Spinal cord (tissue), 10 donors: Measurements from ENCODE around the gene MRPL40. TPM values are rescaled to one million over a fixed set of nuclear protein-coding genes. Genes with fewer than 3 reads are reported as not detected.

Experiments
- DNase-seq, 6 donors: peaks; one replicate each; pipeline versions ENCODE4 v3.0.0 to v3.0.0-alpha.2; 2013 to 2015; ENCODE audit warnings: low spot score in 6 of 6, low read depth in 4 of 6
- H3K27ac ChIP-seq: one replicate; pipeline ENCODE4 v1.5.1; 2013; ENCODE audit warnings: low read depth, low read length, control low read depth
- H3K27me3 ChIP-seq: one replicate; pipeline ENCODE4 v1.6.1; 2013; ENCODE audit warnings: low read length; ENCODE audit not compliant: control insufficient read depth, insufficient read depth
- H3K36me3 ChIP-seq: one replicate; pipeline ENCODE4 v1.6.1; 2013; ENCODE audit warnings: low read length; ENCODE audit not compliant: control insufficient read depth, insufficient read depth
- H3K4me1 ChIP-seq: one replicate; pipeline ENCODE4 v1.6.1; 2013; ENCODE audit warnings: low read length; ENCODE audit not compliant: control insufficient read depth, insufficient read depth
- H3K4me3 ChIP-seq: one replicate; pipeline ENCODE4 v1.5.1; 2013; ENCODE audit warnings: low read depth, low read length, control low read depth
- H3K9me3 ChIP-seq: one replicate; pipeline ENCODE4 v1.6.1; 2013; ENCODE audit warnings: low read length; ENCODE audit not compliant: control insufficient read depth, insufficient read depth
- WGBS: methylation state at CpG from one replicate; pipeline ENCODE4 v1.1.5; 2013; ENCODE audit warnings: missing lambda C conversion rate; ENCODE audit not compliant: insufficient coverage; 5-methylcytosine and 5-hydroxymethylcytosine counted together
- polyA plus RNA-seq, 2 donors: library from polyadenylated mRNA; unstranded; fragments of 120-200 nt; gene quantifications; one replicate each; pipeline ENCODE4 v1.2.1, GENCODE V29; 2013; ENCODE audit not compliant: insufficient read length in 2 of 2
- total RNA-seq, 2 donors: library from RNA; depleted of rRNA in 1 of 2; stranded (reverse); fragments of 120-200 nt in 1 of 2; fragments of >200 nt in 1 of 2; gene quantifications; one replicate each; pipeline versions ENCODE4 v1.2.3 to v1.2.4, GENCODE V29; 2013 to 2014
- donor health status: healthy.

The MRPL40 gene
- total and polyA plus RNA-seq, 4 donors: 20.2 to 53.8 (median 36.8) TPM

DNA sequence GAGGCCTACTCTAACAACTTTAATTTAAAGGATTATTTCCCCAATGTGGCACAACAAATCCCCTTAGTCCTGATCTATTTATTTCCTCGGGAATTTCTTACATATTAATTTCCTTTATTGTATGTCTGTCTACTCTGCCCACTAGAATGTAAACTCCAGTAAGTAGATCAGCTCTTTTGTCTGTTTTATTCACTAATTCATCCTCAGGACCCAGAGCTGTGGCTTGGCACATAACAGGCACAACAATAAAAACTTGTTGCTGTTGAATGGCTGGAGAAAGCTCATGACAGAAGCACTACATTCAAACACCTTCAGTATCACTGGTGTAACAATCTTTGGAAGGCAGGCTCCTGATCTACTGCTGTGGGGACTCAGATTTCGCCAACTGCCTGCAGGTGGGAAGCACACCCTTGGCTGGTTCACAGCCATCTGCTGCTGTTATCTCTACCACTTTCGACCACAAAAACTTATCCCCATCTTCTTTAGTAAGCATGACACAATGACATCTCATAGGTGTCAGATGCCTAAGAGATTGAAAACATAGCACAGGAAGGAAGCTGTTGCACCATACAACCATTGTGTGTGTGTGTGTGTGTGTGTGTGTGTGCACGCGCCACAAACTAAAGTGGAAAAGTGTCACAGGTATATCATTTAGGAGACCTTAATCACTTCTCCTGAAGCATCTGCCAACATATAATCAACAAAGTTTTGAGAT lies 12.7 kb upstream of the MRPL40 start:
- no peaks in the 10 kb centered on the region for H3K36me3 ChIP-seq
- 100% methylated on average over 2 of the region's 5 CpGs for WGBS
- no peaks in the 10 kb centered on the region for H3K4me1 ChIP-seq
- no peak for DNase-seq
- no peak overlapping the region for H3K4me3 ChIP-seq
- H3K27me3 ChIP-seq: no peaks in the 10 kb centered on the region
- no peak overlapping the region for H3K27ac ChIP-seq
- H3K9me3 ChIP-seq: no peaks in the 10 kb centered on the region

DNA sequence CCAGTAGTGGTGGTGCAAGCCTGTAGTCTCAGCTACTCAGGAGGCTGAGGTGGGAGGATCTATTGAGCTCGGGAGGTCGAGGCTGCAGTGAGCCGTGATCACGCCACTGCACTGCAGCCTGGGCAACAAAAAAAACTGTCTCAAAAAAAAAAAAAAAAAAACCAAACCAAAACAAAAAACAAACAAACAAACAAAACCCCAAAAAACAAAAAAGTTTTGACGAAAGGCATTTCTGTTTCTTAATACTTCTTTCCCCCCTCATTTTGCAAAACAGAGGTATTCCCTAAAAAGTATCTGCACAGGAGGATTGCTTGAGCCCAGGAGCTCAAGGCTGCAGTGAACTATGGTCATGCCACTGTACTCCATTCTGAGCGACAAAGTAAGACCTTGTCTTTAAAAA lies 12.0 kb upstream of the MRPL40 start:
- no peak for DNase-seq
- no peaks in the 10 kb centered on the region for H3K36me3 ChIP-seq
- no peaks in the 10 kb centered on the region for H3K9me3 ChIP-seq
- H3K4me1 ChIP-seq: no peaks in the 10 kb centered on the region
- H3K4me3 ChIP-seq: no peak overlapping the region
- no peak overlapping the region for H3K27ac ChIP-seq
- no peaks in the 10 kb centered on the region for H3K27me3 ChIP-seq
- WGBS: 80% methylated on average over 2 of the region's 6 CpGs

DNA sequence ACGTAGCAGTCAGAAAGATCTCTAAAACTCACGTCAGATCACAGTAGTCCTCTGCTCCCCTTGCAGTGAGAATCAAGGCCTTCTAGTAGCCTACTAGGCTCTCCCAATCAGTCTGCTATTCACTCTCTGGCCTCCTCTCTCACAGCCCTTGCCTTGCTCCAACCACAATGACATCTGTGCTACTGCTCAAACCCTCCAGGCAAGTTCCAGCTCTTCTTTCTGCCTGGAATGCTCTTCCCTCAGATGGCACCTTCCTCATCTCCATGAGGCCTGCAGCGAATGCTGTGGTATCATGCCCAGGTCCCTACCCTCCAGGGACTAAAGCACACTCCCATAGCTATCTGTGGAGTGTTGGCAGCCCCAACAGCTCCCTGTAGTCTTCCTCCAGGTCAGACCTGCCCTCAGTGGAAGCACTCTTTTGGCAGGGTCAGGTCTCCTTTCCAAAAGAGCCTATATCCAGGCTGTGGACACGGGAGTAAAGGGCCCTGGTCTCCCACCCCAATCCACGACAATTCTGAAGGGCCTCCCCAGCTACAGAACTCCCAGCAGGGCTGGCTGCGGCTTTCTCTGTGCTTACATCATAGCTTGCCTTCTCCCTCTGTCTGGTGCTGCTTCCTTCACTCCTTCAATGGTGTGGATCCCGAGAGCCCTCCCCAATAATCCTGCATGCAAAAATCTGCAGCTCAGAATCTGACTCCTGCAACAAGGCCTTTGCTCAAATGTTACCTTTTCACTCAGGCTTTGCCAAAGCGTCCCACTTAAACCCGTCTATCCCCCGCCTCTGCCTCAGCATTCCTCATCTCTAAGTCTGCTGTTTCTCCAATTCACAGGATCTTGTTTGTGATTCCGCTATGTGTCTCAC lies 9.7 kb upstream of the MRPL40 start:
- H3K27ac ChIP-seq: no peak overlapping the region
- H3K4me3 ChIP-seq: no peak overlapping the region
- H3K36me3 ChIP-seq: no peaks in the 10 kb centered on the region
- no peak for DNase-seq
- 82% methylated on average over 11 of the region's 11 CpGs for WGBS
- H3K4me1 ChIP-seq: no peaks in the 10 kb centered on the region
- H3K27me3 ChIP-seq: no peaks in the 10 kb centered on the region
- no peaks in the 10 kb centered on the region for H3K9me3 ChIP-seq

DNA sequence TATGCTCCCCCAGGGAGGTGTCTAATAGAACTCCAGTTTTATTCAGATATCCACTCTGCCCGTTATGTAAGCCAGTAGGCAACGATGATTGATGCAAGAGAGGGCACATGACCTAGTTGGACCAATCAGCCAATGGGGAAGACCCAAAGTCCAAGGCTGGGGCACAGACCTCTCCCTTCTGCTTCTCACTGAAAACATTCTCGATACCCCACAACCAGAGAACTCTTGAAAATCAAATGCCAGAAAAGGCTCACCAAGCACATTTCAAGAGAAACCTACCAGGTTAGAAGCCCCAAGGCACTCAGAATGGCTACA lies 8.2 kb upstream of the MRPL40 start:
- Histone ChIP-seq H3K9me3 (no peaks in the 10 kb centered on the region), H3K4me1 (peaks cover 4% of the 10 kb centered on the region), H3K27ac (no peak overlapping the region), H3K27me3 (no peaks in the 10 kb centered on the region), H3K4me3 (no peak overlapping the region), H3K36me3 (no peaks in the 10 kb centered on the region)
- no peak for DNase-seq
- WGBS: 82% methylated on average over 3 of the region's 3 CpGs

DNA sequence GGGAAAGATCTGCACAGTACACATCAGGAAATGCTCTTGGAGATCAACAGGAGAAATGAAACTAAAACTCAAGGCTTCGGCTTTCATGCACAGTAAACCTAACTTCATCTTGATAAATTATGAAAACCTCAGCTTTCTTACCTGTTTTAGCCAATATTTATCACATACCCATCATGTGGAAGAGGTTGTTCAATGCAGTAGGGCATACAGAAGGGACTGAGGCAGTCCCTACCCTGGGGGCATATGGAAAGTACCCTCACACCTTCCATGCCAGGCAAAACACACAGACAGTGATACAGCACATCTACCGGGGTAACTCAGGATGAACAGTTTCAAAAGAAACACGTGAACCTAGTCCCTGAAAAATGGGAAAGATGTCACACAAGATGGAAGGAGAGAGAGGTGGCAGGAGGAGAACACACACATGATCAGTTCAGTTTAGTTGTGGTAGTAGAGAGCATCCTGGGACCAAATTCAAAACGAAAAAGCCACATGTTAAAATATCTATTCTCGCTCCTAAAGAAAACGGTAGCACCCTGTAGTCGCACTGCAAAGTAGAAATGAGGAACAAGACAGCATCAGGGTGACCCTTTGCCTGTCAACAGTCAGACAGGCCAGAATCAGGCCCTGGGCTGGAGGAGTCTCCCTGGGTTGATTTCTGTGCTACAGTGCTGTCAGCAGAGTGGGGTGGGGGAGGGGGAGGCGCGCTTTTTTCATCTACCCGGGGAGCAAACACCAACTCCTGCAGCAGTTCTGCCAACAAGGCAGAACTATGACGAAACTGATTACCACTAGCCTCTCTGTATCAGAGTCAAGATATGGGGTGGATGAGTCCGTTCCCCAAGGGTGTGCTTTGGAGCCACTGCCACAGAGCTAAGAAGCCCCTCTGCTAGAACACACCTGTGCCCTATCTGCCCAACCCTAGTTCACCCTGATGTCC lies 2.1 kb upstream of the MRPL40 start:
- peak overlapping the region; percentile 70 for H3K4me3 ChIP-seq
- H3K4me1 ChIP-seq: peaks cover 23% of the 10 kb centered on the region
- no peaks in the 10 kb centered on the region for H3K27me3 ChIP-seq
- no peaks in the 10 kb centered on the region for H3K9me3 ChIP-seq
- H3K36me3 ChIP-seq: peaks cover 12% of the 10 kb centered on the region
- DNase-seq: peak in 3 of 6 donors; percentile 5 to 30 (median 6)
- peak overlapping the region; percentile 43 for H3K27ac ChIP-seq
- WGBS: 28% methylated on average over 4 of the region's 12 CpGs

DNA sequence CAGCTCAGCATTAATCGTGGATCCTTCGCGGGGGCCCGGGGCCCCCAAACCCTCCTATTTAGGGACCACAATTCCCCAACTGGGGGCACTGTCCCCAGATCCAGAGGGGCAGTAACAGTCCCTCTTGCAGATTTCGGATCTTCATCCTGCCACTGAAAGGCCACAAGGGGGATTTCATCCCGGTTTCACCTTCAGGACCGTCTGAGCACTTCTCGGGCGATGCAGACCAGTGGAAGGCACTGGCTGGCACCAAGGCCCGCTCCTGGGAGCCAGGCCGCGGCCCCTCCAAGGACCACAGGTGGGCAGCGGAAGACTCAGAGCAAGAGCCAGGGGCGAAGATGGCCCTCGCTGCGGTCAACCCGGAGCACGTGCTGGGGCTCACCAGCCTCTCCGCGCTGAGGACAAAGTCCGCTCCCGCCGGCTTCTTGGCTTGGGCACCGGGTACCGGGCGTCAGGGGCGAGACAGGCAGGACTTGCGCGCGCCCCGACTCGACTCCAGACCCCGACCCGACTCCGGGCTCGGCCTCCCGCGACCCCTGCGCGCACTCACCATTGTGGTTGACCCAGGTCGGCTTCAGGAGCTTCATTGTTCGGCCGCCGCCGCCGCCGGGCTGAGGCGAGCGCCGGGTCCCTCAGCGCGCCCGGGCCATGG lies 1.3 kb upstream of the MRPL40 start:
- H3K4me3 ChIP-seq: peak overlapping the region; percentile 70
- H3K9me3 ChIP-seq: no peaks in the 10 kb centered on the region
- no peaks in the 10 kb centered on the region for H3K27me3 ChIP-seq
- peaks cover 23% of the 10 kb centered on the region for H3K4me1 ChIP-seq
- peak in 2 of 6 donors; percentile 22 to 43 for DNase-seq
- 0% methylated on average over 53 of the region's 53 CpGs for WGBS
- peaks cover 12% of the 10 kb centered on the region for H3K36me3 ChIP-seq
- peak overlapping the region; percentile 43 for H3K27ac ChIP-seq

DNA sequence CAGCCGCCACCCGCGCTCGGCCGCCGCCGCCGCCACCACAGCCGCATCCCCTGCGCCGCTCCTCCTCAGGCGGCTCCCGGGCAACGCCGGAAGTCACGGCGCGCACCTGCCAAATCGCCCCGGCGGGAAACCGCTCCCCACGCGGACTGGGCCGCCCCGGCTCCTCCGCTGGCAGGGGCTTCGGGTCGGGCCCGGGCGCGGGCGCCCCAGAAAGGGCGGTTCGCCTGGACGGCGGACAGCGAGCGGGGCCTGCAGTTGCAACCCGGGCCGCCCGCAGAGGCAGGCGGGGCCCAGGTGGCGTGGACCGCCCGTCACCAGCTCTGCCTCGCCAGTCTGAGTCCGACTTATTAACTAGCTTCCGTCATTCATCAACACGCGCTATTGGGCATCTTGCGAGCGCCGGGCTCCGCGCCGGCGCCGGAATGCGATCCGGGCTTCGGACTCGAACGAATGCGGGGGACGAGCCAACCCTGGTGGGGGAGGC lies 654 bp upstream of the MRPL40 start, which contains the start of gene HIRA:
HIRA (minus strand) TSS at position 85 of the 484 bp plus-strand sequence. CDS start 257 bp downstream, outside the sequence.
- Histone ChIP-seq H3K9me3 (no peaks in the 10 kb centered on the region), H3K27me3 (no peaks in the 10 kb centered on the region), H3K4me3 (peak within 1 kb of the TSS; percentile 83), H3K36me3 (peaks cover 13% of the 10 kb centered on the region), H3K4me1 (peaks cover 23% of the 10 kb centered on the region), H3K27ac (peak within 1 kb of the TSS; percentile 92)
- peak in 5 of 6 donors; percentile 60 to 94 (median 70) for DNase-seq
- WGBS: under 1% methylated on average over 65 of the region's 66 CpGs

DNA sequence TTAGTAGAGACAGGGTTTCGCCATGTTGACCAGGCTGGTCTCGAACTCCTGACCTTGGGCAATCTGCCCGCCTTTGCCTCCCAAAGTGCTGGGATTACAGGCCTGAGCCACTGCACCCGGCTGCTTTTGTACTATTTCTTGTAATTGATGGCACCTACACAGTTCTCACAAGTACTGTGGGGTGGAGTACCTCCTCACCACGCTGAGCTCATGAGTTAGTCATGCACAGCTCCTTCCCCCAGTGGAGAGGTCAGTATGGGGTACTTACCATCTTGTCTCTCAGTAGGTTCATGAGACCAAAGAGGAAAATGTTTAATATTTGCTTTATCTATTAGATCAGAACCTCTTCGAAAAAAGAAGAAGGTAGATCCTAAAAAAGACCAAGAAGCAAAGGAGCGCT lies 2.1 kb downstream of the MRPL40 start:
- peaks cover 16% of the 10 kb centered on the region for H3K36me3 ChIP-seq
- no peak for DNase-seq
- no peaks in the 10 kb centered on the region for H3K27me3 ChIP-seq
- no peak overlapping the region for H3K27ac ChIP-seq
- H3K4me1 ChIP-seq: peaks cover 19% of the 10 kb centered on the region
- WGBS: 96% methylated on average over 3 of the region's 7 CpGs
- no peak overlapping the region for H3K4me3 ChIP-seq
- no peaks in the 10 kb centered on the region for H3K9me3 ChIP-seq
